Measurements from ENCODE around the gene R3HDM2.

Gene R3HDM2

GRCh38 chr12:57467212-57467874, 36.5 kb upstream of the R3HDM2 start:
- no peak for DNase-seq (ENCODE audit: low spot score)

GRCh38 chr12:57465747-57466505, 35.1 kb upstream of the R3HDM2 start:
- no peak for DNase-seq (ENCODE audit: low spot score)

GRCh38 chr12:57465030-57465746, 34.3 kb upstream of the R3HDM2 start:
- DNase-seq (ENCODE audit: low spot score): no peak

- DNase-seq (ENCODE audit: low spot score): no peak
Measured at GRCh38 chr12:57464569-57464968, 33.7 kb upstream of the R3HDM2 start.

DNA sequence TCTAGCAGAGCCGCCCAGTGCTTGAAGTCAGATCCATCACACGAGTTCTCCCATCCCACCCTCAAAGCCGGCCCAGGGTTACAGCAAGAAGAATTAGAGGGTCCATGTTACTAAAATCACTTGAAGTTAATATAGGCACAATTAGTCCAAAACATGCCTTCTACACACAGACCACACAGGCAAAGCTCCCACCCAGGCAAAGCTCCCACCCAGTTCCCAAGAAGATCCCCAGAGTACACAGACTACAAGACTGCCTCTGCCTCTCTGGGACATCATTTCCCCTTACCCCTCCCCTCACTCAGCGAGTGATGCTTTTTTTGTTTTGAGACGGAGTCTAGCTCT, 32.0 kb upstream of the R3HDM2 start:
- no peak for DNase-seq (ENCODE audit: low spot score)

GRCh38 chr12:57462251-57462911, 31.5 kb upstream of the R3HDM2 start:
- peak; percentile 95 for DNase-seq (ENCODE audit: low spot score)

DNA sequence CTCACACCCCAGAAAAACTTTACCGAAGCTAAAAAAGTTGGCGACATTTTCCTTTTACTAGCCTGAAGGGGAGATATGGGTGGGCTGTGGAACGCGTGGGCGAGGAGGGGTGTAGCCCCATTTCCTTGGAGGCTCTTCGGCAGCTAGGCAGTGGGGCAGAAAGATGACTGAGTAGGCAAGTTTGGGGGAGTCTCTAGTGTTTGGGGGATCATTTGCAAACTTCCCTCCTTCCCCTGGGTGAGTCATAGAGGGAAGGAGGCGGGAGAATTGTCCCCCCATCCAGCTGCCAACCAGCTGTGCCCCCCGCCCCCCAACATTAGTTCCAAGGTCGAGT, 31.0 kb upstream of the R3HDM2 start:
- DNase-seq (ENCODE audit: low spot score): no peak

DNA sequence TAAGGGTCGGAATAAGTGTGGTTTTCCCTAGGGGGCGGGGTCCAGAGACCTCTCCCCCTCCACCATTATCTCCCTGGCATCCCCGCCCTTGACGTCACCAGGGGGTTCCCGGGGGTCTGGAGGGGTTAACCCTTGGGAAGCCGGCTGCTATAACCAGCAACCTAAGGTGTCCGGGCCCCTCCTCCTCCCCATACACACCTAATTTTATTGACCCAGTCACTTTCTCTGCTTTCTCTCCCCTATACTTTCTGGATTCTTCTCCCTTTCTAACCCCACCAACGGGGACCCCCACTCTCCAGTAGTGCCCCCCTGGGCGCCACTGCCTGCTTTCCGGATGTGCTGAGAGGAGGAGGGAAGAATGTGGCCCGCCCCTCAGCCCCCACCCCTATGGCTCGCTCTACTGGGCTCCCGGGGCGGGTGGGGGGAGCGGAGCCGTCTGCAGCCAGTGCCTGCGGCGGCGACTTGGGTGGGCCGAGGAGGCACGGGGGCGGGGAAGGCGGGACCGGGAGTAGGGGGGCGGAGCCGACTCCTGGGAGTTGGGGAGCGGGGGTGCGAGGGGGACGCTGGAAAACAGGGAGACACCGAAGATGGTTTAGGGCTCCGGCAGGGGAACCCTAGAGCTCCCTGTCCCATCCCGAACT, 30.6 kb upstream of the R3HDM2 start:
- no peak for DNase-seq (ENCODE audit: low spot score)

DNA sequence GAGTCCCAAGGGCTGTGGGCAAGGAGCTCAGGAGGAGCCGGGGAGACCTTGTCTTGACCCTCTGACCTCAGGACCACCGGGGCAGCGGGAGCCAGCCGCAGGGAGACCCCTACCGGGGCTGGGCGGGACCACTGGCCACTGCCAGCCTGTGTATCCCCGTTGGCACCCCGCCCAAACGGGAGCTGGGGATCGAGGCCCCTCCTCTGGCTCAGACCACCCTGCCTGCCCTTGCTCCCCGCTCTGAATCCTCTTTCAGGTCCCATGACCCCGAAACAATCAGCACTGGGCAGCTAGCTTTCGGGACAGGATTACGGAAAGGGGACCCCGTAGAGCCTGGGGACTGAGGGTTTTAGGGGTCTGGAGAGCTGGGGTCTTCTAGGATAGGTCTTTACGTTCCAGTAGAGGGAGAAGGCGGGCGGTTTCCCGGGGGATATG, 30.0 kb upstream of the R3HDM2 start:
- no peak for DNase-seq (ENCODE audit: low spot score)

- no peak for DNase-seq (ENCODE audit: low spot score)
Measured at GRCh38 chr12:57460468-57460784, 29.6 kb upstream of the R3HDM2 start.

- DNase-seq (ENCODE audit: low spot score): no peak
Measured at GRCh38 chr12:57459750-57460467, 29.1 kb upstream of the R3HDM2 start, which contains the start of gene GLI1. Gene GLI1, plus strand, starts transcription at chr12:57459785. Its CDS starts 3,907 bp downstream, at chr12:57463692.

GRCh38 chr12:57459055-57459749, 28.4 kb upstream of the R3HDM2 start:
- peak; percentile 96 for DNase-seq (ENCODE audit: low spot score)

DNA sequence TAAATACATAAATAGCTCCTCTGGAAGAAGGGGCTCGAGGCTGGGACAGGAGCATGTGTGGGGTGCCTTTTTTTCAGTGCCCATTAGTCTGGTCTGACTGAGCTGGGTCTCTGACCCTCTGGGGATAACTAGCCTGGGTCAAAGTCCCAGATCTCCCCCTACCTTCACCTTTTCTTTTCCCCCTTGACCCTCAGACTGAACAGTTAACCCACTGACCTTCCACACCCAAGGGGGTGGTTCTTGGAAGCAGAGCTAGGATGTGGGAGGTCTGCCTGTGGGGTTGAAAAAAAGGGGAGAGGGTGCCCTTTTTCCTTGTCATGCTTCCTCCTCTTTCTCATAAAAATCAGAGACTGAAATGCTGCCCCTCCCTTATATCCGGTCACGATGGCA, 27.8 kb upstream of the R3HDM2 start:
- DNase-seq (ENCODE audit: low spot score): no peak

- no peak for DNase-seq (ENCODE audit: low spot score)
Measured at GRCh38 chr12:57456737-57457490, 26.1 kb upstream of the R3HDM2 start.

DNA sequence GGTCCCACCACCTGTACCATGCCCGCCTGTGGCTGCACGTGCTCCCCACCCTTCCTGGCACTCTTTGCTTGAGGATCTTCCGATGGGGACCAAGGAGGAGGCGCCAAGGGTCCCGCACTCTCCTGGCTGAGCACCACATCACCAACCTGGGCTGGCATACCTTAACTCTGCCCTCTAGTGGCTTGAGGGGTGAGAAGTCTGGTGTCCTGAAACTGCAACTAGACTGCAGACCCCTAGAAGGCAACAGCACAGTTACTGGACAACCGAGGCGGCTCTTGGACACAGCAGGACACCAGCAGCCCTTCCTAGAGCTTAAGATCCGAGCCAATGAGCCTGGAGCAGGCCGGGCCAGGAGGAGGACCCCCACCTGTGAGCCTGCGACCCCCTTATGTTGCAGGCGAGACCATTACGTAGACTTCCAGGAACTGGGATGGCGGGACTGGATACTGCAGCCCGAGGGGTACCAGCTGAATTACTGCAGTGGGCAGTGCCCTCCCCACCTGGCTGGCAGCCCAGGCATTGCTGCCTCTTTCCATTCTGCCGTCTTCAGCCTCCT, 25.4 kb upstream of the R3HDM2 start:
- peak; percentile 71 for DNase-seq (ENCODE audit: low spot score)

DNA sequence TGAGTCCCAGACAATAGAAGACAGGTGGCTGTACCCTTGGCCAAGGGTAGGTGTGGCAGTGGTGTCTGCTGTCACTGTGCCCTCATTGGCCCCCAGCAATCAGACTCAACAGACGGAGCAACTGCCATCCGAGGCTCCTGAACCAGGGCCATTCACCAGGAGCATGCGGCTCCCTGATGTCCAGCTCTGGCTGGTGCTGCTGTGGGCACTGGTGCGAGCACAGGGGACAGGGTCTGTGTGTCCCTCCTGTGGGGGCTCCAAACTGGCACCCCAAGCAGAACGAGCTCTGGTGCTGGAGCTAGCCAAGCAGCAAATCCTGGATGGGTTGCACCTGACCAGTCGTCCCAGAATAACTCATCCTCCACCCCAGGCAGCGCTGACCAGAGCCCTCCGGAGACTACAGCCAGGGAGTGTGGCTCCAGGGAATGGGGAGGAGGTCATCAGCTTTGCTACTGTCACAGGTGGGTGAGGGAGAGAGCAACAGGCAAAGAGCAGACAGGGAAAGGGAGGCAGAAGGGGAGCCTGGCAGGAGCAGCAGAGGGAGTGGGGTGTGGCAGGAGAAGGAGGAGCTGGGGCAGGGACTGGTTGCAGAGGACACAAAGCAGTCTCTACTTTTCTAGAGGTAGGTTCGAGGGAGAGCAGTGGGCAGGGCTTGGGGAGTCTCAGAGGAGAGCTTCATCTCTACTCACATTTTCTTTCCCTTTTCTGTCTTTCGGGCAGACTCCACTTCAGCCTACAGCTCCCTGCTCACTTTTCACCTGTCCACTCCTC, 24.7 kb upstream of the R3HDM2 start:
- no peak for DNase-seq (ENCODE audit: low spot score)

DNA sequence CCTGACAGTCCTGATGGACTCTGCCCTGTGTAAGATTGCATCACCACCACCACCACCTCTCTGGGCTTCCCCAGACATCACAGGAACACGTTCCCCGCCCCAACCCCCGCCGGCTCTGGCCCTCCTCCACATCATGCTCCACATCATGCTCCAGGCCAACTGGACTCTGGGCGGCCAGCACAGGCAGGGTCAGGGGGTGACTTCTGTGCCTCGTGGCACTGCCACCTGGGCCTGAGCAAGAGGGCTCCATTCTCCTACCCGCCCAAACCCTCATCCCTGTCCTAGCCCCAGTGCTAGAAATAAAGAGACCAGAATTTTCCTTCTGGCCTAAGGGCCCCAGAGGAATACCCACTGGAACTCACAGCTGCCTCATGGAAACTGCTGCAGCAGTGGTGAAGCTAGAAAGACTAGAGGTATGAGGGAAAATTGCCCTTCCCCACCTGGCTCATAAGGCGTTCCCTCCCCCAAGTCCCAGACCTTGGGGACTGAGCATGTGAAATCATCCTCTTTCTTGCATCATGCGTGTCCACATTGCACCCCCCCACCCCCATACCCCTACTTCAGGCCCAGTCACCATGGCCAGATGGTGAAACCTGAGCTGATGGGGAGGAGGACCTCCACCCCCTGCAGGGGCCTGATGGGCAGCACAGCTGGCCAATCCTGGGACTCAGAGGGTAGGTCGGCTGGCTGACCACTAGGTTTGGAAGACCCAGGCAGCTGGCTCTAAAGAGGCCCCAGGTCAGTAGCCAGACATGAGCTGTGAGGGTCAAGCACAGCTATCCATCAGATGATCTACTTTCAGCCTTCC, 23.9 kb upstream of the R3HDM2 start, which contains the start of gene INHBE:
INHBE (plus strand) TSS at position 742 of the 808 bp plus-strand sequence. CDS start 230 bp downstream, outside the sequence.
- DNase-seq (ENCODE audit: low spot score): no peak

- DNase-seq (ENCODE audit: low spot score): no peak
Measured at GRCh38 chr12:57454213-57454565, 23.3 kb upstream of the R3HDM2 start.
